Activated naive CD8-positive, alpha-beta T cell (primary cell): ENCODE measurements around the gene MT1E.
"Not testable (repeated sequence)": the region's sequence is repeated elsewhere in the genome, so short reads cannot be mapped to it uniquely, and the experiment has no call there.

Experiments
- H3K27ac Mint-ChIP-seq: one replicate; pipeline ENCODE4 v1.8.0; 2021; ENCODE audit warnings: mixed read lengths
- H3K27me3 Mint-ChIP-seq: one replicate; pipeline ENCODE4 v1.8.0; 2021; ENCODE audit warnings: mixed read lengths
- H3K36me3 Mint-ChIP-seq: one replicate; pipeline ENCODE4 v1.8.0; 2021; ENCODE audit warnings: mixed read lengths
- H3K4me1 Mint-ChIP-seq: one replicate; pipeline ENCODE4 v1.8.0; 2021; ENCODE audit warnings: low read depth, mixed read lengths
- H3K4me3 Mint-ChIP-seq: one replicate; pipeline ENCODE4 v1.8.0; 2021; ENCODE audit warnings: mild to moderate bottlenecking, mixed read lengths
- H3K9me3 Mint-ChIP-seq: one replicate; pipeline ENCODE4 v1.8.0; 2021; ENCODE audit warnings: low read depth, mixed read lengths

The MT1E gene

GRCh38 chr16:56613706-56614105 lies 11.9 kb upstream of the MT1E start:
- Mint-ChIP-seq H3K27me3 (no peaks in the 10 kb centered on the region), H3K4me3 (peak overlapping the region; percentile 24), H3K9me3 (no peaks in the 10 kb centered on the region), H3K27ac (peak overlapping the region; percentile 69), H3K4me1 (peaks cover 65% of the 10 kb centered on the region), H3K36me3 (no peaks in the 10 kb centered on the region)

GRCh38 chr16:56614549-56614991 lies 11.0 kb upstream of the MT1E start:
- H3K27me3 Mint-ChIP-seq, result no peaks in the 10 kb centered on the region
- peaks cover 61% of the 10 kb centered on the region for H3K4me1 Mint-ChIP-seq
- no peaks in the 10 kb centered on the region for H3K36me3 Mint-ChIP-seq
- peak overlapping the region; percentile 69 for H3K27ac Mint-ChIP-seq
- no peaks in the 10 kb centered on the region for H3K9me3 Mint-ChIP-seq
- peak overlapping the region; percentile 24 for H3K4me3 Mint-ChIP-seq

- Mint-ChIP-seq H3K4me3 (no peak overlapping the region), H3K4me1 (peaks cover 55% of the 10 kb centered on the region), H3K36me3 (no peaks in the 10 kb centered on the region), H3K27me3 (no peaks in the 10 kb centered on the region), H3K27ac (no peak overlapping the region), H3K9me3 (no peaks in the 10 kb centered on the region)
These were observed 10.2 kb upstream of the MT1E start for GRCh38 chr16:56615353-56615752.

GRCh38 chr16:56616608-56617211 lies 8.9 kb upstream of the MT1E start:
- no peaks in the 10 kb centered on the region for H3K9me3 Mint-ChIP-seq
- no peaks in the 10 kb centered on the region for H3K27me3 Mint-ChIP-seq
- H3K36me3 Mint-ChIP-seq, result no peaks in the 10 kb centered on the region
- H3K27ac Mint-ChIP-seq, result no peak overlapping the region
- H3K4me3 Mint-ChIP-seq, result peak overlapping the region; percentile 68
- peaks cover 42% of the 10 kb centered on the region for H3K4me1 Mint-ChIP-seq

- Mint-ChIP-seq H3K4me3 (peak overlapping the region; percentile 81), H3K9me3 (no peaks in the 10 kb centered on the region), H3K4me1 (peaks cover 36% of the 10 kb centered on the region), H3K27ac (no peak overlapping the region), H3K36me3 (no peaks in the 10 kb centered on the region), H3K27me3 (no peaks in the 10 kb centered on the region)
These were observed 8.1 kb upstream of the MT1E start for GRCh38 chr16:56617212-56618085.

GRCh38 chr16:56618138-56618537 lies 7.4 kb upstream of the MT1E start:
- no peaks in the 10 kb centered on the region for H3K9me3 Mint-ChIP-seq
- peaks cover 32% of the 10 kb centered on the region for H3K4me1 Mint-ChIP-seq
- peak overlapping the region; percentile 81 for H3K4me3 Mint-ChIP-seq
- H3K27me3 Mint-ChIP-seq, result no peaks in the 10 kb centered on the region
- no peaks in the 10 kb centered on the region for H3K36me3 Mint-ChIP-seq
- H3K27ac Mint-ChIP-seq, result no peak overlapping the region

- Mint-ChIP-seq H3K9me3 (no peaks in the 10 kb centered on the region), H3K4me3 (no peak overlapping the region), H3K27me3 (no peaks in the 10 kb centered on the region)
These were observed 5.2 kb upstream of the MT1E start for GRCh38 chr16:56620339-56620897.

GRCh38 chr16:56621665-56622445 lies 3.7 kb upstream of the MT1E start:
- not testable (repeated sequence) for H3K27ac Mint-ChIP-seq, H3K9me3 Mint-ChIP-seq, H3K36me3 Mint-ChIP-seq, H3K27me3 Mint-ChIP-seq, H3K4me3 Mint-ChIP-seq
- peaks cover 23% of the 10 kb centered on the region for H3K4me1 Mint-ChIP-seq

More at GRCh38 chr16:56620339-56620897, 5.2 kb upstream of the MT1E start:
- Mint-ChIP-seq H3K27ac (no peak overlapping the region), H3K4me1 (peaks cover 21% of the 10 kb centered on the region), H3K36me3 (no peaks in the 10 kb centered on the region)

- not testable (repeated sequence) for H3K36me3 Mint-ChIP-seq, H3K9me3 Mint-ChIP-seq, H3K27ac Mint-ChIP-seq, H3K27me3 Mint-ChIP-seq, H3K4me3 Mint-ChIP-seq
- H3K4me1 Mint-ChIP-seq, result peaks cover 15% of the 10 kb centered on the region
These were observed 2.4 kb upstream of the MT1E start for GRCh38 chr16:56623184-56623583.

GRCh38 chr16:56623637-56624036 lies 1.9 kb upstream of the MT1E start:
- Mint-ChIP-seq H3K4me1 (peaks cover 15% of the 10 kb centered on the region), H3K27ac (no peak overlapping the region), H3K36me3 (no peaks in the 10 kb centered on the region), H3K4me3 (no peak overlapping the region), H3K27me3 (peaks cover under 1% of the 10 kb centered on the region), H3K9me3 (no peaks in the 10 kb centered on the region)

GRCh38 chr16:56625943-56626654 lies 518 bp downstream of the MT1E start:
- Mint-ChIP-seq H3K27ac (no peak overlapping the region), H3K4me3 (peak overlapping the region; percentile 87), H3K9me3 (no peaks in the 10 kb centered on the region), H3K27me3 (peaks cover 5% of the 10 kb centered on the region), H3K36me3 (no peaks in the 10 kb centered on the region), H3K4me1 (peaks cover 15% of the 10 kb centered on the region)

GRCh38 chr16:56626685-56627084 lies 1.1 kb downstream of the MT1E start:
- H3K27ac Mint-ChIP-seq, result no peak overlapping the region
- H3K4me1 Mint-ChIP-seq, result peaks cover 19% of the 10 kb centered on the region
- peaks cover 10% of the 10 kb centered on the region for H3K27me3 Mint-ChIP-seq
- no peak overlapping the region for H3K4me3 Mint-ChIP-seq
- no peaks in the 10 kb centered on the region for H3K9me3 Mint-ChIP-seq
- no peaks in the 10 kb centered on the region for H3K36me3 Mint-ChIP-seq

GRCh38 chr16:56628486-56629350 lies 3.1 kb downstream of the MT1E start:
- Mint-ChIP-seq H3K27ac (no peak overlapping the region), H3K27me3 (peaks cover 20% of the 10 kb centered on the region), H3K9me3 (no peaks in the 10 kb centered on the region), H3K36me3 (no peaks in the 10 kb centered on the region), H3K4me3 (peak overlapping the region; percentile 32), H3K4me1 (peaks cover 27% of the 10 kb centered on the region)
